ENCODE data around the gene ADD1.

DNA sequence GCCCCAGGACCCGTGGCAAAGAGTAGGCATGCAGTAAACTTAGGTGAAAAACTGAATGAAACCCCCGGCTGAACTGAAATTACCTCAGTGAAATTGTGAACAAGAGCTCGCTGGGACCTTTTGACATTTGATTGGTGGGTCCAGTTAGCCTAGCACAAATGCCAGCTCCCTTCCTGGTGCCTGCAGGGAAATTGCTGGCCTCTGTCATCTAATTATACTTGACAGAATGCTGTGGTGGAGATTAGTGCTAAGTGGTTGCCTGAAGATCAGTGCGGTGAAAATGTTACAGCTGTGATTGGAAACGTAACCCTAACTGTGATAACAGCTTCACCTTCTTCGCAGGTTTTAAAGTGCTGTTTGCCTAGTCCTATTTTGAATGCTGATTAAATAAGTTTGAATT is 43.0 kb downstream of the ADD1 start:
- TF ChIP-seq TAF1 (conservative IDR thresholded peaks at IDR 0.05) (no peak), CTCF (IDR thresholded peaks at IDR 0.05; ENCODE audit: low read depth, low read length, missing input control) (no peak), MAX (IDR thresholded peaks at IDR 0.05) (no peak), FOXA1 (IDR thresholded peaks at IDR 0.05) (no peak), RAD21 (IDR thresholded peaks at IDR 0.05) (no peak), SP1 (IDR thresholded peaks at IDR 0.05) (no peak), YY1 (IDR thresholded peaks at IDR 0.05) (no peak), EGR1 (IDR thresholded peaks at IDR 0.05; ENCODE audit: low read depth in 2 of 2) (no peak), JUND (IDR thresholded peaks at IDR 0.05) (no peak), REST (IDR thresholded peaks at IDR 0.05) (no peak)
- TF ChIP-seq, protein P1, sequence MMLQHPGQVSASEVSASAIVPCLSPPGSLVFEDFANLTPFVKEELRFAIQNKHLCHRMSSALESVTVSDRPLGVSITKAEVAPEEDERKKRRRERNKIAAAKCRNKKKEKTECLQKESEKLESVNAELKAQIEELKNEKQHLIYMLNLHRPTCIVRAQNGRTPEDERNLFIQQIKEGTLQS (IDR thresholded peaks at IDR 0.05) = no peak
- TF ChIP-seq, protein P2, sequence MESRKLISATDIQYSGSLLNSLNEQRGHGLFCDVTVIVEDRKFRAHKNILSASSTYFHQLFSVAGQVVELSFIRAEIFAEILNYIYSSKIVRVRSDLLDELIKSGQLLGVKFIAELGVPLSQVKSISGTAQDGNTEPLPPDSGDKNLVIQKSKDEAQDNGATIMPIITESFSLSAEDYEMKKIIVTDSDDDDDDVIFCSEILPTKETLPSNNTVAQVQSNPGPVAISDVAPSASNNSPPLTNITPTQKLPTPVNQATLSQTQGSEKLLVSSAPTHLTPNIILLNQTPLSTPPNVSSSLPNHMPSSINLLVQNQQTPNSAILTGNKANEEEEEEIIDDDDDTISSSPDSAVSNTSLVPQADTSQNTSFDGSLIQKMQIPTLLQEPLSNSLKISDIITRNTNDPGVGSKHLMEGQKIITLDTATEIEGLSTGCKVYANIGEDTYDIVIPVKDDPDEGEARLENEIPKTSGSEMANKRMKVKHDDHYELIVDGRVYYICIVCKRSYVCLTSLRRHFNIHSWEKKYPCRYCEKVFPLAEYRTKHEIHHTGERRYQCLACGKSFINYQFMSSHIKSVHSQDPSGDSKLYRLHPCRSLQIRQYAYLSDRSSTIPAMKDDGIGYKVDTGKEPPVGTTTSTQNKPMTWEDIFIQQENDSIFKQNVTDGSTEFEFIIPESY (IDR thresholded peaks at IDR 0.05) = no peak
